ENCODE results near the gene IFIT5.

DNA sequence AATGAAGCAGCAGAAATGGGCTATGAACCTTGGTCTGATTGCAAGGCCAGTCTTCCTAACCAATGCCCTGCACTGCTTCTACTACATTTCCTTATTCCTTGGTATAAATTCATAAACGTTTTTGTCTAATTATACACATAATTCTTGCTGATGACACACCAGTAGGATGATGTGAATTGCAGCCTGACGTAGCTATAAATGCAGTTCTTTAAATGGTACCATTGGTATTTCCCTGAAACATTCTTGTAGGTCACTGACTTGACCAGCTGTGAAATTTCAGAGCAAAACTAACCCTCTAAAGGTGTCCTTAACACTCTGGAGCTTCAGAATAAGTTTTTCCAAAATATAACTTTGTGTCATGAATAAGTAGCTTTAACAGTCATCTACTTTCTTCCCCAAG, 50.8 kb downstream of the IFIT5 start:
- TF ChIP-seq POLR2AphosphoS5 (IDR thresholded peaks at IDR 0.05; ENCODE audit: low read depth, low read length) = no peak
- TF ChIP-seq POLR2A (IDR thresholded peaks at IDR 0.05; ENCODE audit: low read depth, low read length) = no peak
